ENCODE data around the gene MYO18A. TPM values are rescaled to one million over a fixed set of nuclear protein-coding genes. Genes with fewer than 3 reads are reported as not detected.
A peak's percentile ranks its signal among the peaks of the same experiment; 100 is the strongest.

Gene MYO18A
- total RNA-seq, 4 donors from 2014 or later, result 46.7 to 82.7 (median 64.6) TPM

- no peak for DNase-seq (ENCODE audit: extremely low spot score)
- H3K27me3 ChIP-seq, result no peaks in the 10 kb centered on the region
- H3K4me3 ChIP-seq, result no peak overlapping the region
- intact Hi-C loops (cut with DNase I), result no loop called here
- no peak overlapping the region for H3K27ac ChIP-seq (replicated peaks in 1 of 4)
- H3K4me1 ChIP-seq, result peaks cover 12 to 26% (median 16%) of the 10 kb centered on the region in 4 donors
- TF ChIP-seq POLR2AphosphoS5 (IDR thresholded peaks at IDR 0.05), result no peak
- no peak for TF ChIP-seq EP300 (IDR thresholded peaks at IDR 0.05)
- TF ChIP-seq POLR2A (IDR thresholded peaks at IDR 0.05; ENCODE audit: low read depth), result no peak
- TF ChIP-seq, protein P1, sequence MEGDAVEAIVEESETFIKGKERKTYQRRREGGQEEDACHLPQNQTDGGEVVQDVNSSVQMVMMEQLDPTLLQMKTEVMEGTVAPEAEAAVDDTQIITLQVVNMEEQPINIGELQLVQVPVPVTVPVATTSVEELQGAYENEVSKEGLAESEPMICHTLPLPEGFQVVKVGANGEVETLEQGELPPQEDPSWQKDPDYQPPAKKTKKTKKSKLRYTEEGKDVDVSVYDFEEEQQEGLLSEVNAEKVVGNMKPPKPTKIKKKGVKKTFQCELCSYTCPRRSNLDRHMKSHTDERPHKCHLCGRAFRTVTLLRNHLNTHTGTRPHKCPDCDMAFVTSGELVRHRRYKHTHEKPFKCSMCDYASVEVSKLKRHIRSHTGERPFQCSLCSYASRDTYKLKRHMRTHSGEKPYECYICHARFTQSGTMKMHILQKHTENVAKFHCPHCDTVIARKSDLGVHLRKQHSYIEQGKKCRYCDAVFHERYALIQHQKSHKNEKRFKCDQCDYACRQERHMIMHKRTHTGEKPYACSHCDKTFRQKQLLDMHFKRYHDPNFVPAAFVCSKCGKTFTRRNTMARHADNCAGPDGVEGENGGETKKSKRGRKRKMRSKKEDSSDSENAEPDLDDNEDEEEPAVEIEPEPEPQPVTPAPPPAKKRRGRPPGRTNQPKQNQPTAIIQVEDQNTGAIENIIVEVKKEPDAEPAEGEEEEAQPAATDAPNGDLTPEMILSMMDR (IDR thresholded peaks at IDR 0.05), result no peak
- H3K36me3 ChIP-seq, result peaks cover 21 to 72% (median 67%) of the 10 kb centered on the region in 4 donors
- 75% methylated on average over 2 of the region's 2 CpGs for WGBS
- no peaks in the 10 kb centered on the region for H3K9me3 ChIP-seq
These were observed 59.8 kb downstream of the MYO18A start for GRCh38 chr17:29120433-29120832.

DNA sequence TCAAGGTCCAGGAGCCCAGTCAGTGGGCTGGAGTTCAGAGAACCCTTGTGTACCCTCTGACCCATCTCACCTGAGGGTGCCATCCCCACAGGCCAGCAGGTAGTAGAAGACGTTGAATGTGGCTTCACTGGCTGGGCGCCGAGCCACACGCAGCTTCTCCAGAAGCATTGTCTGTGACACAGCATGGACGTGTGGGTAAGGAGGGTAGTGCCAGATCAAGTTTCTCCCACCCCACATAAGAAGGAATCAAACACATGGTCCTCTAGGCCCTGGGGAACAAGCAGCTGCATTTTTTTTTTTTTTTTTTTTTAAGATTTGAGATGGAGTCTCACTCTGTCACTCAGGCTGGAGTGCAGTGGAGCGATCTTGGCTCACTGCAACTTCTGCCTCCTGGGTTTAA lies 60.9 kb downstream of the MYO18A start:
- WGBS, result 75% methylated on average over 6 of the region's 6 CpGs
- Histone ChIP-seq H3K36me3 (peaks cover 29 to 83% (median 78%) of the 10 kb centered on the region in 4 donors), H3K4me3 (no peak overlapping the region), H3K4me1 (peaks cover 2 to 14% (median 4%) of the 10 kb centered on the region in 4 donors), H3K9me3 (no peaks in the 10 kb centered on the region), H3K27ac (replicated peaks in 1 of 4) (no peak overlapping the region), H3K27me3 (no peaks in the 10 kb centered on the region)
- TF ChIP-seq POLR2AphosphoS5 (IDR thresholded peaks at IDR 0.05) (no peak), EP300 (IDR thresholded peaks at IDR 0.05) (no peak), POLR2A (IDR thresholded peaks at IDR 0.05; ENCODE audit: low read depth) (no peak)
- TF ChIP-seq, protein P1 (IDR thresholded peaks at IDR 0.05), result no peak
- no peak for DNase-seq (ENCODE audit: extremely low spot score)
- intact Hi-C loops (cut with DNase I), result no loop called here

- intact Hi-C loops (cut with DNase I), result no loop called here
- Histone ChIP-seq H3K36me3 (peaks cover 29 to 91% (median 81%) of the 10 kb centered on the region in 4 donors), H3K4me1 (peaks cover 17 to 22% (median 19%) of the 10 kb centered on the region in 4 donors), H3K27me3 (no peaks in the 10 kb centered on the region), H3K27ac (replicated peaks in 1 of 4) (no peak overlapping the region), H3K4me3 (no peak overlapping the region), H3K9me3 (no peaks in the 10 kb centered on the region)
- 38% methylated on average over 12 of the region's 26 CpGs for WGBS
- TF ChIP-seq EP300 (IDR thresholded peaks at IDR 0.05), result no peak
- no peak for TF ChIP-seq POLR2AphosphoS5 (IDR thresholded peaks at IDR 0.05)
- TF ChIP-seq, protein P1 (IDR thresholded peaks at IDR 0.05), result peak; percentile 82 to 92 (median 83)
- TF ChIP-seq POLR2A (IDR thresholded peaks at IDR 0.05; ENCODE audit: low read depth), result no peak
- peak; percentile 93 for DNase-seq (ENCODE audit: extremely low spot score)
These were observed 63.1 kb downstream of the MYO18A start for GRCh38 chr17:29116804-29117753.

DNA sequence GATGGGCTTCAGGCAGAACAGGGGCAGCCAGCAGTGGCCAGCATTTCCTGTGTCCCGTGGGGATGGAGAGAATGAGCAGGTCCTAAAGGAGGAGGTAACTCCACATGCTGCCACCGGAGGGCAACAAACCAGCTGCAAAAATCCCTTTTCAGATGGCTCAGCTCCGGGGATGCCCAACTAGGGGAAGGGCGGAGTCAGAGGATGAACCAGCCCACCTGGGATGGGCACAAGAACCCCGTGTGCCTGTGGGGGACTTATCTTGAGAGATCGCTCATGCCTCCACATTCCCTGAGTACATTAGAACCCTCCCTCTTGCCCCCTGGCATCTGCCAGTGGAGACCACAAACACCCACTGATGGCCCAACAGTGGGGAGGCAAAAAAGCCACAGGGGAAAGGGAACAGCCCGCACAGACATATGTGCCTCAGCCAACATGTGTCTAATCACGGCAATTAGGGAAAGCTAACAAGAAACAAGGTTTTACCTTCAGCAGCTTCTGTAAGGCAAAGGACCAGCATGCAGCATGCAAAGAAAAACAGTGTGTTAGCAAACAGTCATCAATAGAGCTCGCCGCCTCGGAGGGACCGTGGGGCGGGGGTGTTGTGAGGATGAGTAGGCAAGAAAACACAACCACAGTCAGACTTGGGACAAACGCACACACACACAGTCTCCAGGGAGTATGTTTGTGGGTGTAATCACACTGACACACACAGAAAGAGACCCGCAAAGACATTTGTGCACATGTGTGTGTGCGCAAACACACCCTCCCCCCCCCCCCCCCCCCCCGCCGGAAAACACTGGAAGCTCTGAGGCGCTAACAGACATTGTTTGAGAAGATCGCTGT lies 64.0 kb downstream of the MYO18A start:
- 56% methylated on average over 18 of the region's 20 CpGs for WGBS
- no peaks in the 10 kb centered on the region for H3K9me3 ChIP-seq
- H3K36me3 ChIP-seq, result peaks cover 28 to 90% (median 77%) of the 10 kb centered on the region in 4 donors
- H3K4me1 ChIP-seq, result peaks cover 24 to 28% (median 26%) of the 10 kb centered on the region in 4 donors
- no peak for TF ChIP-seq POLR2AphosphoS5 (IDR thresholded peaks at IDR 0.05)
- TF ChIP-seq, protein P1 (IDR thresholded peaks at IDR 0.05), result peak in 1 of 3 experiments; percentile 39
- intact Hi-C loops (cut with DNase I), result no loop called here
- H3K4me3 ChIP-seq, result no peak overlapping the region
- no peak overlapping the region for H3K27ac ChIP-seq (replicated peaks in 1 of 4)
- no peak for DNase-seq (ENCODE audit: extremely low spot score)
- no peaks in the 10 kb centered on the region for H3K27me3 ChIP-seq

Measured in esophagus muscularis mucosa (tissue), 4 donors.